Measurements from ENCODE around the gene FERMT3. TPM values are rescaled to one million over a fixed set of nuclear protein-coding genes. Genes with fewer than 3 reads are reported as not detected.

FERMT3 gene
- total RNA-seq, 1 experiment from 2014 or later, result 60.2 TPM

GRCh38 chr11:64262271-64263002, 55.9 kb downstream of the FERMT3 start:
- no peak for DNase-seq (ENCODE audit: extremely low read depth, low read depth)

GRCh38 chr11:64263021-64263946, 56.8 kb downstream of the FERMT3 start:
- no peak for DNase-seq (ENCODE audit: extremely low read depth, low read depth)

- DNase-seq (ENCODE audit: extremely low read depth, low read depth), result no peak
Measured at GRCh38 chr11:64263947-64264317, 57.4 kb downstream of the FERMT3 start.

GRCh38 chr11:64264371-64264852, 57.9 kb downstream of the FERMT3 start:
- DNase-seq (ENCODE audit: extremely low read depth, low read depth), result no peak

- no peak for DNase-seq (ENCODE audit: extremely low read depth, low read depth)
Measured at GRCh38 chr11:64265176-64266160, 58.9 kb downstream of the FERMT3 start.

- no peak for DNase-seq (ENCODE audit: extremely low read depth, low read depth)
Measured at GRCh38 chr11:64266339-64266738, 59.8 kb downstream of the FERMT3 start.

- no peak for DNase-seq (ENCODE audit: extremely low read depth, low read depth)
Measured at GRCh38 chr11:64267207-64267945, 60.9 kb downstream of the FERMT3 start.

GRCh38 chr11:64268025-64268892, 61.7 kb downstream of the FERMT3 start:
- peak; percentile 35 for DNase-seq (ENCODE audit: extremely low read depth, low read depth)

- DNase-seq (ENCODE audit: extremely low read depth, low read depth), result peak; percentile 43
Measured at GRCh38 chr11:64268893-64269539, 62.5 kb downstream of the FERMT3 start.

- peak; percentile 98 for DNase-seq (ENCODE audit: extremely low read depth, low read depth)
Measured at GRCh38 chr11:64269540-64270220, 63.2 kb downstream of the FERMT3 start.

Other genes with a start within 250 kb of the FERMT3 start
- 418 and 605 TPM in 2 replicates for gene COX8A, start 232.1 kb upstream of the FERMT3 start, total RNA-seq (2014; rRNA removed; shearing (Covaris generic))
- gene OTUB1, start 220.3 kb upstream of the FERMT3 start, total RNA-seq (2014; rRNA removed; shearing (Covaris generic)), result 32.8 and 43.6 TPM in 2 replicates
- gene FLRT1, start 170.8 kb upstream of the FERMT3 start, total RNA-seq (2014; rRNA removed; shearing (Covaris generic)), result 2.7 and 3.0 TPM in 2 replicates
- gene MACROD1, start 40.6 kb upstream of the FERMT3 start, total RNA-seq (2014; rRNA removed; shearing (Covaris generic)), result 29.3 and 32.2 TPM in 2 replicates
- 147 and 154 TPM in 2 replicates for gene STIP1, start 20.6 kb upstream of the FERMT3 start, total RNA-seq (2014; rRNA removed; shearing (Covaris generic))
- gene TRPT1, start 19.5 kb downstream of the FERMT3 start, total RNA-seq (2014; rRNA removed; shearing (Covaris generic)), result 14.5 and 19.4 TPM in 2 replicates
- gene NUDT22, start 19.6 kb downstream of the FERMT3 start, total RNA-seq (2014; rRNA removed; shearing (Covaris generic)), result 24.6 and 27.5 TPM in 2 replicates
- gene DNAJC4, start 23.8 kb downstream of the FERMT3 start, total RNA-seq (2014; rRNA removed; shearing (Covaris generic)), result 7.9 and 8.7 TPM in 2 replicates
- gene VEGFB, start 27.9 kb downstream of the FERMT3 start, total RNA-seq (2014; rRNA removed; shearing (Covaris generic)), result 8.7 and 10.9 TPM in 2 replicates
- 57.6 and 61.0 TPM in 2 replicates for gene FKBP2, start 34.4 kb downstream of the FERMT3 start, total RNA-seq (2014; rRNA removed; shearing (Covaris generic))
- gene PPP1R14B, start 40.2 kb downstream of the FERMT3 start, total RNA-seq (2014; rRNA removed; shearing (Covaris generic)), result 184 and 245 TPM in 2 replicates
- 15.4 and 16.2 TPM in 2 replicates for gene PLCB3, start 44.8 kb downstream of the FERMT3 start, total RNA-seq (2014; rRNA removed; shearing (Covaris generic))
- 66.2 and 68.0 TPM in 2 replicates for gene BAD, start 77.9 kb downstream of the FERMT3 start, total RNA-seq (2014; rRNA removed; shearing (Covaris generic))
- 16.4 and 20.0 TPM in 2 replicates for gene GPR137, start 79.1 kb downstream of the FERMT3 start, total RNA-seq (2014; rRNA removed; shearing (Covaris generic))
- 0.10 TPM in 1 of 2 replicates, not detected in the other for gene KCNK4, start 84.6 kb downstream of the FERMT3 start, total RNA-seq (2014; rRNA removed; shearing (Covaris generic))
- gene CATSPERZ, start 93.6 kb downstream of the FERMT3 start, total RNA-seq (2014; rRNA removed; shearing (Covaris generic)), result 0.59 and 2.0 TPM in 2 replicates
- 42.2 and 52.8 TPM in 2 replicates for gene ESRRA, start 98.8 kb downstream of the FERMT3 start, total RNA-seq (2014; rRNA removed; shearing (Covaris generic))
- 202 and 230 TPM in 2 replicates for gene TRMT112, start 110.8 kb downstream of the FERMT3 start, total RNA-seq (2014; rRNA removed; shearing (Covaris generic))
- 205 and 210 TPM in 2 replicates for gene PRDX5, start 111.4 kb downstream of the FERMT3 start, total RNA-seq (2014; rRNA removed; shearing (Covaris generic))
- gene CCDC88B, start 133.5 kb downstream of the FERMT3 start, total RNA-seq (2014; rRNA removed; shearing (Covaris generic)), result 2.8 and 3.7 TPM in 2 replicates
- gene RPS6KA4, start 152.4 kb downstream of the FERMT3 start, total RNA-seq (2014; rRNA removed; shearing (Covaris generic)), result 15.1 and 16.8 TPM in 2 replicates